ENCODE results near the gene STK26. TPM values are rescaled to one million over a fixed set of nuclear protein-coding genes. Genes with fewer than 3 reads are reported as not detected.

The STK26 gene
- total RNA-seq = 17.9 to 20.5 TPM (median 20.2 TPM) in 3 replicates
- long read RNA-seq, transcript STK26-202 (12 exons, 3,288 nt) = major isoform, 8 of 11 reads
- long read RNA-seq, partial matches to known transcripts = 2 of 11 reads
- long read RNA-seq, other reads (novel, unspliced or antisense) = 1 of 11 reads

GRCh38 chrX:132022967-132023895 is at the start of gene STK26:
Gene STK26 (plus strand): TSS chrX:132023302. CDS start chrX:132023618, 316 bp downstream.
- no peaks in the 10 kb centered on the region for H3K36me3 Mint-ChIP-seq (ENCODE audit: low read depth)
- peaks cover 23% of the 10 kb centered on the region for H3K4me1 Mint-ChIP-seq (ENCODE audit: low read depth)
- no peaks in the 10 kb centered on the region for H3K9me3 Mint-ChIP-seq (ENCODE audit: low read depth)
- peak; percentile 96 for DNase-seq (ENCODE audit: low spot score)
- TF ChIP-seq CTCF (IDR thresholded peaks at IDR 0.05) = no peak
- peak within 1 kb of the TSS; percentile 83 for H3K27ac Mint-ChIP-seq (ENCODE audit: unreplicated experiment)
- no peaks in the 10 kb centered on the region for H3K27me3 Mint-ChIP-seq (ENCODE audit: low read depth)
- H3K4me3 Mint-ChIP-seq (ENCODE audit: unreplicated experiment) = peak within 1 kb of the TSS; percentile 92

GRCh38 chrX:131975851-131976250 is 47.3 kb upstream of the STK26 start:
- Mint-ChIP-seq H3K9me3 (ENCODE audit: low read depth) (no peaks in the 10 kb centered on the region), H3K27ac (ENCODE audit: unreplicated experiment) (no peak overlapping the region), H3K36me3 (ENCODE audit: low read depth) (no peaks in the 10 kb centered on the region), H3K4me1 (ENCODE audit: low read depth) (no peaks in the 10 kb centered on the region), H3K4me3 (ENCODE audit: unreplicated experiment) (no peak overlapping the region), H3K27me3 (ENCODE audit: low read depth) (peaks cover 2% of the 10 kb centered on the region)
- TF ChIP-seq CTCF (IDR thresholded peaks at IDR 0.05) = no peak
- no peak for DNase-seq (ENCODE audit: low spot score)

GRCh38 chrX:131977619-131978018 is 45.5 kb upstream of the STK26 start:
- Mint-ChIP-seq H3K9me3 (ENCODE audit: low read depth) (no peaks in the 10 kb centered on the region), H3K4me3 (ENCODE audit: unreplicated experiment) (no peak overlapping the region), H3K27ac (ENCODE audit: unreplicated experiment) (no peak overlapping the region), H3K36me3 (ENCODE audit: low read depth) (no peaks in the 10 kb centered on the region), H3K4me1 (ENCODE audit: low read depth) (no peaks in the 10 kb centered on the region), H3K27me3 (ENCODE audit: low read depth) (peaks cover 4% of the 10 kb centered on the region)
- TF ChIP-seq CTCF (IDR thresholded peaks at IDR 0.05) = no peak
- no peak for DNase-seq (ENCODE audit: low spot score)

- Mint-ChIP-seq H3K27me3 (ENCODE audit: low read depth) (peaks cover 7% of the 10 kb centered on the region), H3K36me3 (ENCODE audit: low read depth) (no peaks in the 10 kb centered on the region), H3K9me3 (ENCODE audit: low read depth) (no peaks in the 10 kb centered on the region), H3K4me1 (ENCODE audit: low read depth) (no peaks in the 10 kb centered on the region), H3K27ac (ENCODE audit: unreplicated experiment) (no peak overlapping the region), H3K4me3 (ENCODE audit: unreplicated experiment) (no peak overlapping the region)
- no peak for TF ChIP-seq CTCF (IDR thresholded peaks at IDR 0.05)
- DNase-seq (ENCODE audit: low spot score) = no peak
These were observed 44.0 kb upstream of the STK26 start for GRCh38 chrX:131979116-131979515.

- Mint-ChIP-seq H3K4me1 (ENCODE audit: low read depth) (peaks cover 2% of the 10 kb centered on the region), H3K9me3 (ENCODE audit: low read depth) (no peaks in the 10 kb centered on the region), H3K4me3 (ENCODE audit: unreplicated experiment) (no peak overlapping the region), H3K36me3 (ENCODE audit: low read depth) (no peaks in the 10 kb centered on the region), H3K27me3 (ENCODE audit: low read depth) (peaks cover 6% of the 10 kb centered on the region), H3K27ac (ENCODE audit: unreplicated experiment) (no peak overlapping the region)
- TF ChIP-seq CTCF (IDR thresholded peaks at IDR 0.05) = no peak
- no peak for DNase-seq (ENCODE audit: low spot score)
These were observed 37.5 kb upstream of the STK26 start for GRCh38 chrX:131985526-131986049.
